CD4-positive, alpha-beta T cell treated with Interleukin-17A for 1 hour (primary cell): Measurements from ENCODE around the gene CT47C1.
A peak's percentile ranks its signal among the peaks of the same experiment; 100 is the strongest.

Source experiments
- DNase-seq: peaks from one replicate; pipeline ENCODE4 v3.0.0-alpha.2; 2020

The CT47C1 gene

GRCh38 chrX:119075270-119076025 is 2.7 kb downstream of the CT47C1 start:
- no peak for DNase-seq

DNA sequence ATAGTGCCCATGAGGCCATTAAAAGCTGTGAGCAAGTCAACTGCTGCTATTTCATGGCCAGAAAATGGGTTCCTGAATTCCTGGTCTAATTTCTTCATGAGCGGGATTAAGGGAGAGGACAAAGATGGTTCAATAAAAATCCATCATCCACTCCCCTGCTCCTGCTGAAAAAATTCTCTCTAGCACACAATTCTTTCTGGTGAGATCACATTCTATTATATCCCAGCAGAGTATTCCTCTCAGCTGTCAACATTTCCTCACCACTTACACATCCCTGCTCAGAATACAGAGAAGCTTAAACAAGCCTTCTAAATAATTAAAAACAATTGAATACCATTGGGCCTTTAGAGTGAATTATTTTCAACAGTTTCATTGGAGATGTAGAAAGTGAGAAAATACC is 9.5 kb downstream of the CT47C1 start:
- DNase-seq: no peak

GRCh38 chrX:119084766-119085165 is 12.0 kb downstream of the CT47C1 start:
- no peak for DNase-seq

GRCh38 chrX:119087121-119087520 is 14.3 kb downstream of the CT47C1 start:
- no peak for DNase-seq

DNA sequence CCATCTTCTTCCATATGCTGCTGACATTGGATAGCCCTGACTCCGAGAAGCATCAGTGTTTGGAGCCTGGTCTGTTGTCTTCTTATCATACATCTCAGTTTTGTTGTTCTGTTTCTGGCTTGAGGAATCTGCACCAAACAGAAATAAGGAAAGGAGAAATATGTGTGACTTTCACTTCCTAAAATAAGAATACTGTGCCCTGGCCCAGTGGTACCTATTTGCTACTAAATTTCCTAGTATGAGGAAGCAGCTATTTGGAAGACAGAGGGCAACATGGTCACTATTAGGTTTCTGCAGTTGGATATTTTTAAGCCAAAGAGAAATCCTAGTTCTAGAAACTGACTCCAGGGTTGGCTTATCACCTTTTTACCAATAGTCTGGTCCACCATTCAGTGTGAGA is 16.8 kb downstream of the CT47C1 start:
- DNase-seq: no peak

DNA sequence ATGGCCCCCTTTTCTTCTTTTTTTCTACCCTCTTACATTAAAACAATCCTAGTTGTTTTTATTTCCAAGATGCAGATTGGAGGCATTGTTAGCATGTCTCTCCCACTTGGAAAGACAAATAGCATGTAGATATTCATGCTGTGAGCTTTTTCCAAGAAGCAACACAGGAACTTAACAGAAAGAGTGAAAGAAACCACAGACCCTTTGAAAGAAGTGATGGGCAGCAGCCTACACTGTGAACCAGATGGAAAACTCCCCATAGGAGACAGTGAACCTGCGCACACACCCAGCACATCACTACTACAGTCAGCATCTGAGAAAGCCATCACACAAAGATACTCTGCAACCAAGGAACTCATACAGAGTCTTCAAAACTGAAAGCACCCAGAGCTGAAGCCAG is 17.8 kb downstream of the CT47C1 start:
- no peak for DNase-seq

- DNase-seq: no peak
Measured at GRCh38 chrX:119093991-119094735, 21.4 kb downstream of the CT47C1 start.

- no peak for DNase-seq
Measured at GRCh38 chrX:119094819-119095218, 22.0 kb downstream of the CT47C1 start.

DNA sequence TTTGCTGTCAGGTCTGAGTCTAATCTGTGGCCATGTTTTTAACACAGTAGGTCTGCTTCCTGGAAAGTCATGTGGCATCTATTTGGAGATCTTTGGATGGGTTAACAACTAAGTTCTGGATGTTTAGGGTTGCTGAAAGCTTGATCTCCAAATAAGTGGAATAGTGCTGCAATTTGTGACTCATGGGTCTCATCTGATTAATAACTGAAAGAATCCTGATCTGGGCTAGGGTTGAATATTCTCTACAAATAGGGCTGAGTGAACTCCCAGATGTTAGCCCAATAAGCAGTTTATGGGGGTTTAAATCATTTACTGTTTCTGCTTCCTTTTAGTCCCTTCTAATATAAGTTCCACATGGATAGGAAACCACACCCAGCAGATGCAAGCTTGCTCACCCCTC is 23.1 kb downstream of the CT47C1 start:
- no peak for DNase-seq

DNA sequence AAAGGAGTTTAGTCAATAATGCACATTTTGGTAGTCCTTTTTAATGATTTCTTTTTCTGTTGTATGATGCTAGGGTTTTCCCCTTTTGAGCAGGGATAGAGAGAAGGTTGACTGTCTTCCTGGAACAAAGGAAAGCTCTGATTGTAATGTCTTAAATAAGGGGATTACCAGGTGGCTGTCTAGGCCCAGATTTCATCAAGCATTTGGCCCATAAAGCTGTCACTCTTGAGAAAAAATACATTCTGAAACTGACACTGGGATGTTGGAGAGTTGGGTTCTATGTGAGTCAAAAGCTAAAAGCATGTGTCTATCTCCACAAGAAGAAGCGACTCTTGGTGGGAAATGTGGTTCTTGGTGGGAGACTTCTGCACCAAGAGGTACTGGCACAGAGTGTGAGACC is 28.4 kb downstream of the CT47C1 start:
- DNase-seq: no peak

DNA sequence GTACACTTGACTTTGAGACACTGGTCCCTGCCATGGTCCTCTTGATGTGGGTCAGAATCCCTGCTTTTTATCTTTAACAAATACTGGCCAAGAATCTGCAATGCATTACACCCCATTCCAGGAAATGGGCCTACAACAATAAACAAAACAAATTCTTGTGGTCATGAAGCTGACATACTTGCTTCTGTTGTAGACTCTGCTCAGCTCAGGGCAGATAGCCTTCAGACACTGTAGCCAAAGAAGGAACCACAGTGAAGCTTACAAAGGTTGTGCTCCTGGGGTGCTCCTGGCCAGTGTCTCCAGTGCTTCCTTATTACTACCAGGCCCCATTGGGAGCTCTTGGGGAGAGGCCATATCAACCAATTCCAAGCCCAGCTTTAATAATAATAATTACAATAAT is 33.0 kb downstream of the CT47C1 start:
- no peak for DNase-seq

- no peak for DNase-seq
Measured at GRCh38 chrX:119107206-119107605, 34.4 kb downstream of the CT47C1 start.

DNA sequence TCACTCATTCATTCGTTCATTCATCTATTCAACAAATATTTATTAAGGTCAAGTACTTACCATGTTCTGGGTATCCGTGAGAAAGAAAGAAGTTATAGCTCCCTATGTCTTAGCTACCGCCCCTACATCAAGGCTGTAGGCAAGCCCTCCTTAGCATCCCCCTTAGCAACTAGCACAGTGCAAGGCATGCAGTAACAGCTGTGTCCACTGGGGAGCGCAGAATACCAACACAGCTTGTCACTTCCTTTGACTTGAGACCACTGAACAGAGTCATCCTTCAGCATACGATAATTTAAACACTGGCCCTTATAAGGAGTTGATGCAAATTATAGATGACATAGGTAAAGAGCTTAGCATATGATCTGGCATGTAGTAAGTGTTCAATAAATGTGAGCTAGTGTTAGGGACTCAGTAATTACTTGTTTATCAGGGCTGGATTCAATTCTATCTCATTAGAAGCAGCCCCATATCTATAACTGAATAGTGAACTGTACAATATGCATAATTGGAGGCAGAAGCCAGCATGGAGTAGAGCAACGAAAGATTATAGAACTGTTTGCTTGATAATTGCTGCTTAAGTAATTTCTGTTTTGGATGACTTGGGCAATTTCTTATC is 46.1 kb downstream of the CT47C1 start:
- peak; percentile 47 for DNase-seq

GRCh38 chrX:119121341-119121740 is 48.5 kb downstream of the CT47C1 start:
- DNase-seq: no peak
